Stomach (tissue), 4 donors: Measurements from ENCODE around the gene MAP3K19.

Source experiments
- EP300 ChIP-seq: sonication (generic); formaldehyde crosslinking; IDR thresholded peaks from one replicate; pipeline ENCODE4 v1.6.1; 2017; ENCODE audit warnings: antibody characterized with exemption
- TF ChIP-seq, protein P1 (sequence below), 7 experiments: fragments of 450-650 bp in 4 of 7; fragments of 200-600 bp in 3 of 7; sonication (generic) in 3 of 7; IDR thresholded peaks; one replicate each; pipeline ENCODE4 v1.5.1; 2016 to 2019; ENCODE audit warnings: antibody characterized with exemption in 7 of 7, control low read depth in 2 of 7, mild to moderate bottlenecking in 1 of 7

DNA sequence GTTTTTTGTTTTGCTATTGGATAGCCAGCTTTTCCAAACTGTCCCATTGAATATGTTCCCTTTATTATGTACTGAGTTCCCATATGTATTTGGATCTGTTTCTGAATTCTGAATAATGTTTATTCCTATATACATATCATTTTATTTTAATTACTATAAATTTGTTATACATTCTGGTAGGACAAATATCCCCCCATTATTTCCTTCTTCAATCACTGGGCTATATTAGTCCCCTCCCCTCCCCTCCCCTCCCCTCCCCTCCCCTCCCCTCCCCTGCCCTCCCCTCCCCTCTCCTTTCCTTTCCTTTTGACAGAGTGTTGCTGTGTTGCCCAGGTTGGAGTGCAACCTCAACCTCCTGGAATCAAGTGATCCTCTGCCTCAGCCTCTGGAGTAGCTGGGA, 31.2 kb upstream of the MAP3K19 start:
- TF ChIP-seq, protein P1, sequence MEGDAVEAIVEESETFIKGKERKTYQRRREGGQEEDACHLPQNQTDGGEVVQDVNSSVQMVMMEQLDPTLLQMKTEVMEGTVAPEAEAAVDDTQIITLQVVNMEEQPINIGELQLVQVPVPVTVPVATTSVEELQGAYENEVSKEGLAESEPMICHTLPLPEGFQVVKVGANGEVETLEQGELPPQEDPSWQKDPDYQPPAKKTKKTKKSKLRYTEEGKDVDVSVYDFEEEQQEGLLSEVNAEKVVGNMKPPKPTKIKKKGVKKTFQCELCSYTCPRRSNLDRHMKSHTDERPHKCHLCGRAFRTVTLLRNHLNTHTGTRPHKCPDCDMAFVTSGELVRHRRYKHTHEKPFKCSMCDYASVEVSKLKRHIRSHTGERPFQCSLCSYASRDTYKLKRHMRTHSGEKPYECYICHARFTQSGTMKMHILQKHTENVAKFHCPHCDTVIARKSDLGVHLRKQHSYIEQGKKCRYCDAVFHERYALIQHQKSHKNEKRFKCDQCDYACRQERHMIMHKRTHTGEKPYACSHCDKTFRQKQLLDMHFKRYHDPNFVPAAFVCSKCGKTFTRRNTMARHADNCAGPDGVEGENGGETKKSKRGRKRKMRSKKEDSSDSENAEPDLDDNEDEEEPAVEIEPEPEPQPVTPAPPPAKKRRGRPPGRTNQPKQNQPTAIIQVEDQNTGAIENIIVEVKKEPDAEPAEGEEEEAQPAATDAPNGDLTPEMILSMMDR (IDR thresholded peaks at IDR 0.05): no peak
- no peak for TF ChIP-seq EP300
